Adrenal gland (tissue), 12 donors: ENCODE data around the gene ST7. TPM values are rescaled to one million over a fixed set of nuclear protein-coding genes. Genes with fewer than 3 reads are reported as not detected.

Source experiments
- DNase-seq, 7 donors: peaks; one replicate each; pipeline ENCODE4 v3.0.0-alpha.2; 2019 to 2020
- H3K27ac ChIP-seq, 5 donors: fragments of 200-600 bp; sonication (generic) in 4 of 5; 1 replicate in 3 of 5; 2 replicates in 2 of 5; pipeline versions ENCODE4 v1.5.1 to v1.8.0; 2016 to 2020; ENCODE audit warnings: mild to moderate bottlenecking in 1 of 5
- H3K27me3 ChIP-seq: fragments of 200-600 bp; 2 replicates; pipeline ENCODE4 v1.8.0; 2021
- H3K36me3 ChIP-seq, 2 donors: fragments of 200-600 bp; replicated peaks in 1 of 2; 1 replicate in 1 of 2; 2 replicates in 1 of 2; pipeline versions ENCODE4 v1.5.1 to v1.8.0; 2018 to 2022
- H3K4me1 ChIP-seq, 2 donors: fragments of 200-600 bp; replicated peaks in 1 of 2; 1 replicate in 1 of 2; 2 replicates in 1 of 2; pipeline versions ENCODE4 v1.5.1 to v1.8.0; 2018 to 2021
- H3K4me3 ChIP-seq, 4 donors: fragments of 200-600 bp; sonication (generic) in 3 of 4; one replicate each; pipeline ENCODE4 v1.5.1; 2016 to 2018
- H3K9me3 ChIP-seq, 3 donors: fragments of 200-600 bp; sonication (generic) in 1 of 3; replicated peaks in 1 of 3; 1 replicate in 2 of 3; 2 replicates in 1 of 3; pipeline versions ENCODE4 v1.5.1 to v1.8.0; 2016 to 2021
- POLR2A ChIP-seq, 2 donors: fragments of 450-650 bp; IDR thresholded peaks; one replicate each; pipeline ENCODE4 v1.6.1; 2017; ENCODE audit warnings: antibody characterized with exemption in 2 of 2, mild to moderate bottlenecking in 2 of 2, moderate library complexity in 1 of 2
- WGBS, 4 donors: extraction: QIAGEN DNeasy Blood & Tissue Kit in 2 of 4; methylation state at CpG; one replicate each; pipeline versions ENCODE4 v1.1.5 to v1.1.7; 2013 to 2017; 5-methylcytosine and 5-hydroxymethylcytosine counted together
- intact Hi-C, 2 donors: fragments of 100-400 bp; cut with DNase I; formaldehyde crosslinking; loops; one replicate each; pipeline versions ENCODE4 v1.14.1 to v1.15.0; 2022 to 2023
- polyA plus RNA-seq, 3 donors: library from polyadenylated mRNA; stranded (reverse); fragments of 200-250 nt in 2 of 3; fragments of 350-450 nt in 1 of 3; fragmentation: Illumina TruSeq in 1 of 3; extraction: RNeasy Lipid Tissue Mini Kit (QIAGEN cat#74804) in 1 of 3; gene quantifications; one replicate each; pipeline ENCODE4 v1.2.3, GENCODE V29; 2013 to 2014
- total RNA-seq, 9 donors: library from RNA; depleted of rRNA in 4 of 9; stranded (reverse); fragments of >200 nt in 4 of 9; fragments of 120-200 nt in 1 of 9; fragmentation: NEBNext Ultra II Directional in 1 of 9; extraction: Animal tissue kit (Norgen Biotek cat#: 25700) in 1 of 9; gene quantifications; one replicate each; pipeline versions ENCODE4 v1.1.0 to v1.2.4, GENCODE V29; 2013 to 2023
- TF ChIP-seq, protein P1 (sequence below), 6 experiments: fragments of 450-650 bp in 4 of 6; fragments of 200-600 bp in 2 of 6; sonication (generic) in 1 of 6; IDR thresholded peaks; 1 replicate in 5 of 6; 2 replicates in 1 of 6; pipeline versions ENCODE4 v1.5.1 to v1.8.0; 2016 to 2021; ENCODE audit warnings: antibody characterized with exemption in 6 of 6, mild to moderate bottlenecking in 2 of 6, moderate library complexity in 1 of 6
- donor health status: healthy with polysubstance abuse.
- donor health status: Bipolar disorder and iron deficiency.
- donor health status: DM: yes; HTN: yes; CAD: no.
- donor health status: DM: no; HTN: no; CAD: no.
- donor health status: DM: no; HTN: no; CAD: no.
- donor health status: DM: yes; HTN: yes; CAD: no.

ST7 gene
- total and polyA plus RNA-seq, 12 donors, result 15.7 to 69.9 (median 33.1) TPM

DNA sequence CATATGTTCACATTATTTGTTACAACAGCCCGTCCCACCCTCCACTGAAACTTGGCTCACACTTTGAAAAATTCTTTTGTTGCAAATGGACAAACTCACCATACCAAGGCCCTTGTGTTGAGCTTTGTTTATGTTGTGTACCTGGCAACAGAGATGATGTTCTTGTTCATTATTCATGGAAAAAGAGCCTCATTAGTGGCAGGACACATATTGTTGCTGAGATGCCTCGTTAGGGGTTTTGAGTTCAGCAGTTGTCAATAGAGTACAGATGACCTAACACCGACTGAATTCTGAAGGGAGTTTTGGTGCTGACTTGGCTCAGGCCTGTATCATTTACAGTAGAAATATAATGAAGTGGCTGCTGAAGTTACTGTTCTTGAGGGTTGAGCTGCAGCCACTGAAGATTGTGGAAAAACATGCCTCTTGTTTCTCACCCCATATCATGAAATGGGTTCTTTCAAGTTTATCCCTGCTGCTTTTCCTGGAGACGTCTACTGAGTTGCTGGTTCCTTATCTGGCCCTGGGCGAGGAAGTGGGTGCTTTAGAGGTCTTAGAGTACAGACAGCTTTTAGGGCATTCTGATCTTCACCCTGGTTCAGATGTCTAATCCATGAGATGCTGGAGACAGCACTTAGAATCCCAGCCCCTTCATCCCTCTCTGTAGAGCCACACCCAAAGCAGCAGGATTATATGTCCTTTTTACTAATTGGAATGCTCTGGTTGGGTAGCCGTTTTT lies 219.9 kb downstream of the ST7 start:
- intact Hi-C loops, result no loop called here
- H3K27ac ChIP-seq, result no peak overlapping the region

DNA sequence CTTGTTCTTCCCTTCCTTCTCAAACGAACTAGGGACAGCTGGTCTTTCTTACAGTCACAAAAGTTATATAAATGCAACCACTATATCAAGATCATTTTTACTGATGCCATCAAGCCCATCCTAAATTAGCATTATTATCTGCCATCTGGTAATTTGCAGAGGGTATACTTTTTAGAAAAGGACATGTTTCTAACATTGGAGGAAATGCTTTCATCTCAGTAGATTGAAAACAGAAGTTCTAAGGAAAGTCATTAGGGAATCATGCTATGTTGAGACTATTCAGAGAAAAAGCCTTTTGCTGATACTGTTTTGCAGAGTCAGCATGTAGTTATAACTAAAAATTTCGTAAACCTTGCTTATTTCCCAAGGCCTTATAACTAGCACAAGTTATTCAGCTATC lies 222.9 kb downstream of the ST7 start:
- Histone ChIP-seq H3K27ac (no peak overlapping the region), H3K9me3 (no peaks in the 10 kb centered on the region), H3K4me3 (no peak overlapping the region), H3K36me3 (no peaks in the 10 kb centered on the region), H3K4me1 (no peaks in the 10 kb centered on the region), H3K27me3 (no peaks in the 10 kb centered on the region)
- TF ChIP-seq, protein P1, sequence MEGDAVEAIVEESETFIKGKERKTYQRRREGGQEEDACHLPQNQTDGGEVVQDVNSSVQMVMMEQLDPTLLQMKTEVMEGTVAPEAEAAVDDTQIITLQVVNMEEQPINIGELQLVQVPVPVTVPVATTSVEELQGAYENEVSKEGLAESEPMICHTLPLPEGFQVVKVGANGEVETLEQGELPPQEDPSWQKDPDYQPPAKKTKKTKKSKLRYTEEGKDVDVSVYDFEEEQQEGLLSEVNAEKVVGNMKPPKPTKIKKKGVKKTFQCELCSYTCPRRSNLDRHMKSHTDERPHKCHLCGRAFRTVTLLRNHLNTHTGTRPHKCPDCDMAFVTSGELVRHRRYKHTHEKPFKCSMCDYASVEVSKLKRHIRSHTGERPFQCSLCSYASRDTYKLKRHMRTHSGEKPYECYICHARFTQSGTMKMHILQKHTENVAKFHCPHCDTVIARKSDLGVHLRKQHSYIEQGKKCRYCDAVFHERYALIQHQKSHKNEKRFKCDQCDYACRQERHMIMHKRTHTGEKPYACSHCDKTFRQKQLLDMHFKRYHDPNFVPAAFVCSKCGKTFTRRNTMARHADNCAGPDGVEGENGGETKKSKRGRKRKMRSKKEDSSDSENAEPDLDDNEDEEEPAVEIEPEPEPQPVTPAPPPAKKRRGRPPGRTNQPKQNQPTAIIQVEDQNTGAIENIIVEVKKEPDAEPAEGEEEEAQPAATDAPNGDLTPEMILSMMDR (IDR thresholded peaks at IDR 0.05), result no peak
- no peak for TF ChIP-seq POLR2A (IDR thresholded peaks at IDR 0.05)
- 81 to 86% (median 83%) methylated on average over 2 of the region's 2 CpGs for WGBS, 4 donors
- no peak for DNase-seq
- intact Hi-C loops, result no loop called here

More for the DNA sequence above, 219.9 kb downstream of the ST7 start:
- DNase-seq, result no peak
- TF ChIP-seq, protein P1 (IDR thresholded peaks at IDR 0.05), result no peak
- no peak for TF ChIP-seq POLR2A (IDR thresholded peaks at IDR 0.05)
- no peaks in the 10 kb centered on the region for H3K9me3 ChIP-seq
- H3K4me1 ChIP-seq, result no peaks in the 10 kb centered on the region
- H3K36me3 ChIP-seq, result no peaks in the 10 kb centered on the region
- no peaks in the 10 kb centered on the region for H3K27me3 ChIP-seq
- 89 to 90% (median 89%) methylated on average over 6 of the region's 6 CpGs for WGBS, 4 donors
- H3K4me3 ChIP-seq, result no peak overlapping the region

DNA sequence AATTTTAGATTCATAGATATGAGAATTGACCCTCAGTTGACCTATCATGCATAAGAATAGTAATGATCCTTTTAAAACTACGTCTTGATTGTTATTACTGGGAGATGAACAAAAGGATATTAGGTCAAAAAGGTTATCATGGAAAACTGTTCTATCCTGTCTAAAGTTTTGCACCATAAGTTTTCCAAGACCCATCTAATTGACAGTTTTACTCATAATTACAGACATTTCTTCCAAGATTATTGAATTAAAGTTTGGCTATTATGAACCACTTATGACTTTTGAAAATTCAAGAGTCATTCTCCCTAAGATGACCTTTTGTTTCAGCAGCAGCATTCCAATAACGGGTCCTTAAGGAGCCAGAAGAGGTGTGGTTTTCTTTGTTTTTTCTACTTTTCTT lies 225.3 kb downstream of the ST7 start:
- Histone ChIP-seq H3K36me3 (no peaks in the 10 kb centered on the region), H3K9me3 (no peaks in the 10 kb centered on the region), H3K4me1 (no peaks in the 10 kb centered on the region), H3K4me3 (no peak overlapping the region), H3K27me3 (no peaks in the 10 kb centered on the region), H3K27ac (no peak overlapping the region)
- DNase-seq, result no peak
- TF ChIP-seq, protein P1 (IDR thresholded peaks at IDR 0.05), result no peak
- no peak for TF ChIP-seq POLR2A (IDR thresholded peaks at IDR 0.05)
- 64 to 74% (median 65%) methylated on average over 2 of the region's 2 CpGs for WGBS, 4 donors
- intact Hi-C loops, result no loop called here

DNA sequence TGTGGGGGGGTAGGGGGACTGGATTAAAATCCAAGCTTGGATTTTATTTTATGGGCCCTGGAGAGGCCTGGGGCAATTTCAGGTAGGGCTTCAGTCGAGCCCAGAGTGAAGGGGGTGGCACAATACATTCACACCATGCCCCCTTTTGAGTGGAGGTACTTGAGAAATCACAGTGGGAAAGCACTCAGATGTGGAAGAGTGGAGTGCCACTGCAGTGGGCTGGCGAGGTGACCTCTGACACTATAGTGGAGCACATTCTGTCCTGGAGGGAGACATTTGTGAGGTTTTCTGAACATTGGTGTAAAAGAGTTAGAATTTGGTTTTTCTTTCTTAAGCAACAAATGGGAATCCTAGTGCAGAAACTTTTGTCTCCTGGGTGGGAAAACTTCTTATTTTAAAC lies 226.4 kb downstream of the ST7 start:
- no peak for DNase-seq
- no peak for TF ChIP-seq POLR2A (IDR thresholded peaks at IDR 0.05)
- TF ChIP-seq, protein P1 (IDR thresholded peaks at IDR 0.05), result no peak
- H3K27me3 ChIP-seq, result no peaks in the 10 kb centered on the region
- no peaks in the 10 kb centered on the region for H3K36me3 ChIP-seq
- no peak overlapping the region for H3K27ac ChIP-seq
- no peaks in the 10 kb centered on the region for H3K4me1 ChIP-seq
- WGBS, 4 donors, result 87 to 98% (median 91%) methylated on average over 2 of the region's 2 CpGs
- H3K9me3 ChIP-seq, result no peaks in the 10 kb centered on the region
- intact Hi-C loops, result no loop called here
- no peak overlapping the region for H3K4me3 ChIP-seq
